NOMO-1 (cell line): ENCODE data around the gene JAZF1.
A peak's percentile ranks its signal among the peaks of the same experiment; 100 is the strongest.

ENCODE experiments used
- DNase-seq, 2 experiments: peaks; one replicate each; lab custom pipeline; 2025; ENCODE audit not compliant: unreplicated experiment in 2 of 2; lab: John Stamatoyannopoulos, UW

JAZF1 gene

GRCh38 chr7:28168393-28169158, 12.0 kb downstream of the JAZF1 start:
- DNase-seq, result no peak

- DNase-seq, result no peak
Measured at GRCh38 chr7:28166982-28167715, 13.4 kb downstream of the JAZF1 start.

- DNase-seq, result peak; percentile 42 to 74
Measured at GRCh38 chr7:28165961-28166955, 14.3 kb downstream of the JAZF1 start.

GRCh38 chr7:28165261-28165660, 15.3 kb downstream of the JAZF1 start:
- DNase-seq, result no peak

GRCh38 chr7:28163949-28164348, 16.6 kb downstream of the JAZF1 start:
- DNase-seq, result no peak

GRCh38 chr7:28161331-28161730, 19.3 kb downstream of the JAZF1 start:
- DNase-seq, result no peak

GRCh38 chr7:28160551-28160991, 20.0 kb downstream of the JAZF1 start:
- DNase-seq, result no peak

GRCh38 chr7:28157831-28158416, 22.7 kb downstream of the JAZF1 start:
- DNase-seq, result peak in 1 of 2 experiments; percentile 26

- no peak for DNase-seq
Measured at GRCh38 chr7:28157076-28157745, 23.4 kb downstream of the JAZF1 start.

GRCh38 chr7:28156401-28156800, 24.2 kb downstream of the JAZF1 start:
- DNase-seq, result no peak

GRCh38 chr7:28155964-28156363, 24.6 kb downstream of the JAZF1 start:
- peak in 1 of 2 experiments; percentile 15 for DNase-seq

- DNase-seq, result peak; percentile 97 to 99
Measured at GRCh38 chr7:28155019-28155660, 25.5 kb downstream of the JAZF1 start.

GRCh38 chr7:28152594-28152993, 28.0 kb downstream of the JAZF1 start:
- DNase-seq, result no peak

- DNase-seq, result peak in 1 of 2 experiments; percentile 47
Measured at GRCh38 chr7:28151965-28152364, 28.6 kb downstream of the JAZF1 start.

GRCh38 chr7:28149291-28150101, 31.1 kb downstream of the JAZF1 start:
- DNase-seq, result no peak

- DNase-seq, result no peak
Measured at GRCh38 chr7:28145931-28146330, 34.7 kb downstream of the JAZF1 start.

GRCh38 chr7:28145090-28145626, 35.4 kb downstream of the JAZF1 start:
- no peak for DNase-seq

- no peak for DNase-seq
Measured at GRCh38 chr7:28144266-28144665, 36.3 kb downstream of the JAZF1 start.
